DOHH2 (cell line): ENCODE results near the gene TSPAN4.

Source experiments
- H3F3A ChIP-seq: fragments of 200-600 bp; sonication (generic), shearing (Covaris generic); 2 replicates; pipeline ENCODE4 v1.6.0; 2016; ENCODE audit warnings: antibody characterized with exemption, mild to moderate bottlenecking; ENCODE audit not compliant: control insufficient read depth, insufficient read depth
- H3K27ac ChIP-seq: fragments of 200-600 bp; sonication (generic); 2 replicates; pipeline ENCODE4 v1.5.1; 2014; ENCODE audit warnings: low read depth, mild to moderate bottlenecking, low read length, moderate library complexity
- H3K27me3 ChIP-seq: fragments of 200-600 bp; sonication (generic); 2 replicates; pipeline ENCODE4 v1.6.1; 2014; ENCODE audit warnings: mild to moderate bottlenecking, low read length, mixed read lengths; ENCODE audit not compliant: control insufficient read depth
- H3K36me3 ChIP-seq: fragments of 200-600 bp; sonication (generic); 2 replicates; pipeline ENCODE4 v1.6.1; 2014; ENCODE audit warnings: mild to moderate bottlenecking, low read length, moderate library complexity, mixed read lengths; ENCODE audit not compliant: control insufficient read depth
- H3K4me1 ChIP-seq: fragments of 200-600 bp; sonication (generic); 2 replicates; pipeline ENCODE4 v1.6.1; 2014; ENCODE audit warnings: mild to moderate bottlenecking, low read length, mixed read lengths; ENCODE audit not compliant: control insufficient read depth
- H3K4me2 ChIP-seq: fragments of 200-600 bp; sonication (generic); 2 replicates; pipeline ENCODE4 v1.6.0; 2014; ENCODE audit warnings: mild to moderate bottlenecking, low read length, moderate library complexity
- H3K4me3 ChIP-seq: fragments of 200-600 bp; sonication (generic); 2 replicates; pipeline ENCODE4 v1.5.1; 2014; ENCODE audit warnings: mild to moderate bottlenecking, low read length, mixed read lengths
- H3K79me2 ChIP-seq: fragments of 200-600 bp; sonication (generic); 2 replicates; pipeline ENCODE4 v1.6.1; 2014; ENCODE audit warnings: mild to moderate bottlenecking, low read length, mixed read lengths; ENCODE audit not compliant: control insufficient read depth
- H3K9me2 ChIP-seq: fragments of 200-600 bp; sonication (generic); replicated peaks from 2 replicates; pipeline ENCODE4 v1.6.1; 2014; ENCODE audit warnings: mild to moderate bottlenecking, low read length, mixed read lengths; ENCODE audit not compliant: control insufficient read depth
- H3K9me3 ChIP-seq: fragments of 200-600 bp; sonication (generic); 2 replicates; pipeline ENCODE4 v1.6.1; 2014; ENCODE audit warnings: antibody characterized with exemption, low read length, mixed read lengths; ENCODE audit not compliant: control insufficient read depth, insufficient read depth
- H4K20me1 ChIP-seq: fragments of 200-600 bp; sonication (generic); 2 replicates; pipeline ENCODE4 v1.6.0; 2014; ENCODE audit warnings: low read depth, mild to moderate bottlenecking, antibody characterized with exemption, low read length, moderate library complexity; ENCODE audit not compliant: control insufficient read depth, insufficient read depth
- EZH2phosphoT487 ChIP-seq: fragments of 200-600 bp; sonication (generic); IDR thresholded peaks from 2 replicates; pipeline ENCODE4 v1.6.1; 2017; ENCODE audit warnings: borderline replicate concordance, mild to moderate bottlenecking, antibody characterized with exemption, low read length, moderate library complexity, mixed read lengths
- TF ChIP-seq, protein P1 (sequence below): fragments of 200-600 bp; sonication (generic); IDR thresholded peaks from one replicate; pipeline ENCODE4 v1.5.1; 2014; ENCODE audit warnings: antibody characterized with exemption, mild to moderate bottlenecking, low read depth, low read length; ENCODE audit not compliant: poor library complexity, severe bottlenecking

Gene TSPAN4

DNA sequence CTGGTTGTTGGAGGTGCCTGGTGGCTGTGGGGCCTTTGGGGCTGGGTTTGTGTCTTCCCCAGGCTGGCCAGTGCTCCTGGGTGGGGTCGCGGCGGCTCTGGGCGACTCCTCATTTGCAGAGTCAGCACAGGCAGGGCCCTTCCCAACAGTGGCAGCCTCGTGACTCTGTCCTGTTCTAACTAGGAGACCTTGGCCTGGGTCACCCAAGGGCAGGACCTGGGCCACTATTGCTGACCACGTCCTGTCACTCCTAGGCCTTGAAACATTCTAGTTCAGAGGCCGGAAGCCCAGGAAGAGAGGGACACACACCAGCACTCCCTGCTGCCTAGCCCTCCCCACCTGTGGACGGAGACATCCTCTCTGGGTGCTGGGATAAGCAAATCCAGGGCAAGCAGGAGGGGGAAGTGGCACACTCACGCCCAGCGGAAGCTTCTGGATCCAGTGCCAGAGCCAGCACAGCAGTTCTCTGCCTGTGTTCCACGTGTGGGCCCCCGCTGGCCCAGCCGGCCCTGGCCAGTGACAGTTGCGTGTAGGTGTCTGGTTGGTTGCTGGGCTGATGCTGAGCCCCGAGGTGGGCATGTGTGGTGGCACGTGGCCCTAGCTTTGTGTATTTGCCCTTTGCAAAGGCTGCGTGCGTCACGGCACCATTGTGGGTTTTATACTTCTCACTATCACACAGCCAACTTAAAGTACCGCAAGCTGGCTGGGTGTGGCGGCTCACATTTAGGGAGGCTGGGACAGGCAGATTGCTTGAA, 72.3 kb downstream of the TSPAN4 start:
- H3K27me3 ChIP-seq: no peaks in the 10 kb centered on the region
- no peaks in the 10 kb centered on the region for H3K9me2 ChIP-seq
- H4K20me1 ChIP-seq: no peaks in the 10 kb centered on the region
- peaks cover 10% of the 10 kb centered on the region for H3K4me1 ChIP-seq
- peaks cover 4% of the 10 kb centered on the region; the same call in 1 of the 2 replicates for H3K36me3 ChIP-seq
- H3K9me3 ChIP-seq: no peaks in the 10 kb centered on the region
- TF ChIP-seq, protein P1, sequence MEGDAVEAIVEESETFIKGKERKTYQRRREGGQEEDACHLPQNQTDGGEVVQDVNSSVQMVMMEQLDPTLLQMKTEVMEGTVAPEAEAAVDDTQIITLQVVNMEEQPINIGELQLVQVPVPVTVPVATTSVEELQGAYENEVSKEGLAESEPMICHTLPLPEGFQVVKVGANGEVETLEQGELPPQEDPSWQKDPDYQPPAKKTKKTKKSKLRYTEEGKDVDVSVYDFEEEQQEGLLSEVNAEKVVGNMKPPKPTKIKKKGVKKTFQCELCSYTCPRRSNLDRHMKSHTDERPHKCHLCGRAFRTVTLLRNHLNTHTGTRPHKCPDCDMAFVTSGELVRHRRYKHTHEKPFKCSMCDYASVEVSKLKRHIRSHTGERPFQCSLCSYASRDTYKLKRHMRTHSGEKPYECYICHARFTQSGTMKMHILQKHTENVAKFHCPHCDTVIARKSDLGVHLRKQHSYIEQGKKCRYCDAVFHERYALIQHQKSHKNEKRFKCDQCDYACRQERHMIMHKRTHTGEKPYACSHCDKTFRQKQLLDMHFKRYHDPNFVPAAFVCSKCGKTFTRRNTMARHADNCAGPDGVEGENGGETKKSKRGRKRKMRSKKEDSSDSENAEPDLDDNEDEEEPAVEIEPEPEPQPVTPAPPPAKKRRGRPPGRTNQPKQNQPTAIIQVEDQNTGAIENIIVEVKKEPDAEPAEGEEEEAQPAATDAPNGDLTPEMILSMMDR: no peak
- no peak for TF ChIP-seq EZH2phosphoT487
- no peak overlapping the region for H3K4me3 ChIP-seq
- no peaks in the 10 kb centered on the region for H3F3A ChIP-seq
- no peak overlapping the region for H3K4me2 ChIP-seq
- no peak overlapping the region for H3K27ac ChIP-seq
- H3K79me2 ChIP-seq: peaks cover 7% of the 10 kb centered on the region
